Caco-2 (cell line): ENCODE results near the gene GPR171. TPM values are rescaled to one million over a fixed set of nuclear protein-coding genes. Genes with fewer than 3 reads are reported as not detected.
"Not testable (repeated sequence)": the region's sequence is repeated elsewhere in the genome, so short reads cannot be mapped to it uniquely, and the experiment has no call there.

Source experiments
- Bru-seq: library from RNA; stranded (reverse); fragments of 400-500 nt; gene quantifications from one replicate; lab custom pipeline; 2021; lab: Mats Ljungman, UMichigan
- BruChase-seq, 2 experiments: library from RNA; stranded (reverse); fragments of 400-500 nt; gene quantifications; one replicate each; lab custom pipeline; 2021; lab: Mats Ljungman, UMichigan
- BruUV-seq: library from RNA; stranded (reverse); fragments of 400-500 nt; replicated peaks from 2 replicates; lab custom pipeline; 2021; lab: Mats Ljungman, UMichigan
- CTCF ChIA-PET: fragments of 300-600 bp; sonication (Branson Sonifier 250); formaldehyde crosslinking; loops from one replicate; lab custom pipeline; 2022; ENCODE audit warnings: antibody characterized with exemption; lab: Charles Lee
- POLR2A ChIA-PET: fragments of 300-600 bp; sonication (Branson Sonifier 250); formaldehyde crosslinking; loops from one replicate; lab custom pipeline; 2022; ENCODE audit warnings: antibody characterized with exemption; lab: Charles Lee
- DNase-seq, 2 experiments: peaks; one replicate each; pipeline versions ENCODE4 v3.0.0 to v3.0.0-alpha.2; 2020 to 2022
- H3K27me3 ChIP-seq: replicated peaks from 2 replicates; pipeline ENCODE4 v1.6.0; 2011; ENCODE audit warnings: low read length; ENCODE audit not compliant: control insufficient read depth, insufficient read depth
- H3K36me3 ChIP-seq: 2 replicates; pipeline ENCODE4 v1.5.1; 2011; ENCODE audit warnings: low read length; ENCODE audit not compliant: control insufficient read depth, insufficient read depth
- H3K4me1 ChIP-seq: fragments of 250-450 bp; sonication (Bioruptor Pico); 2 replicates; pipeline ENCODE4 v1.5.1; 2020; ENCODE audit warnings: mild to moderate bottlenecking
- H3K4me3 ChIP-seq: 2 replicates; pipeline ENCODE4 v1.5.1; 2011; ENCODE audit warnings: low read depth, mild to moderate bottlenecking, control low read depth, low read length
- H3K9me3 ChIP-seq: fragments of 250-450 bp; sonication (Bioruptor Pico); 2 replicates; pipeline ENCODE4 v1.5.1; 2020; ENCODE audit warnings: mild to moderate bottlenecking, moderate library complexity
- H3K27ac Mint-ChIP-seq: one replicate; pipeline ENCODE4 v1.8.0; 2022; ENCODE audit warnings: mixed read lengths; ENCODE audit not compliant: unreplicated experiment
- H3K27me3 Mint-ChIP-seq: one replicate; pipeline ENCODE4 v1.8.0; 2022; ENCODE audit warnings: mixed read lengths; ENCODE audit not compliant: insufficient read depth, unreplicated experiment
- H3K36me3 Mint-ChIP-seq: one replicate; pipeline ENCODE4 v1.8.0; 2022; ENCODE audit warnings: mild to moderate bottlenecking, mixed read lengths; ENCODE audit not compliant: insufficient read depth, unreplicated experiment
- H3K4me1 Mint-ChIP-seq: one replicate; pipeline ENCODE4 v1.8.0; 2022; ENCODE audit warnings: low read depth, mixed read lengths; ENCODE audit not compliant: unreplicated experiment
- H3K4me3 Mint-ChIP-seq: one replicate; pipeline ENCODE4 v1.8.0; 2022; ENCODE audit warnings: mild to moderate bottlenecking, moderate library complexity, mixed read lengths; ENCODE audit not compliant: unreplicated experiment
- H3K9me3 Mint-ChIP-seq: one replicate; pipeline ENCODE4 v1.8.0; 2022; ENCODE audit warnings: mixed read lengths; ENCODE audit not compliant: unreplicated experiment
- CTCF ChIP-seq, 2 experiments: fragments of 200-600 bp in 1 of 2; IDR thresholded peaks; 1 replicate in 1 of 2; 2 replicates in 1 of 2; pipeline versions ENCODE4 v1.5.1 to v1.8.0; 2011 to 2022; ENCODE audit warnings: antibody characterized with exemption in 1 of 2, control low read depth in 1 of 2, inconsistent platforms in 1 of 2, low read depth in 1 of 2, low read length in 1 of 2, mild to moderate bottlenecking in 1 of 2, moderate library complexity in 1 of 2; ENCODE audit not compliant: insufficient read depth in 1 of 2, severe bottlenecking in 1 of 2, unreplicated experiment in 1 of 2
- intact Hi-C: fragments of 100-400 bp; cut with micrococcal nuclease; formaldehyde crosslinking; loops from one replicate; pipeline ENCODE4 v1.10.0; 2022; ENCODE audit not compliant: unreplicated experiment
- long read RNA-seq: library from polyadenylated mRNA; stranded (forward); transcript quantifications from one replicate; pipeline ENCODE4 v2.0.0, GENCODE V29; 2022
- total RNA-seq: library from RNA; stranded (reverse); gene quantifications from 2 replicates; pipeline ENCODE4 v1.2.3, GENCODE V29; 2022

Gene GPR171
- total RNA-seq, result not detected in 2 replicates
- Bru-seq, nascent RNA, result percentile 11 among the genes with signal in this experiment
- percentile 11 among the genes with signal in this experiment for BruChase-seq, experiment 1, labeled RNA remaining after a 2-hour chase
- not detected for BruChase-seq, experiment 2, labeled RNA remaining after a 6-hour chase
- long read RNA-seq, partial matches to known transcripts, result 0 of 1 reads
- long read RNA-seq, other reads (novel, unspliced or antisense), result 0 of 1 reads

GRCh38 chr3:151203051-151203420 lies at the start of gene GPR171:
Gene GPR171 (minus strand): TSS chr3:151203216. CDS start chr3:151199386, 3,830 bp downstream.
- H3K4me1 ChIP-seq, result peaks cover 24% of the 10 kb centered on the region
- no peaks in the 10 kb centered on the region for H3K27me3 Mint-ChIP-seq
- H3K27me3 ChIP-seq, result no peaks in the 10 kb centered on the region
- no peak within 1 kb of the TSS for H3K27ac Mint-ChIP-seq
- H3K4me1 Mint-ChIP-seq, result peaks cover 34% of the 10 kb centered on the region
- H3K9me3 ChIP-seq, result no peaks in the 10 kb centered on the region
- H3K4me3 ChIP-seq, result no peak within 1 kb of the TSS
- H3K36me3 ChIP-seq, result no peaks in the 10 kb centered on the region
- no peak within 1 kb of the TSS for H3K4me3 Mint-ChIP-seq
- peaks cover 12% of the 10 kb centered on the region for H3K36me3 Mint-ChIP-seq
- DNase-seq, result no peak
- no peak for TF ChIP-seq CTCF (IDR thresholded peaks at IDR 0.05; ENCODE audit: insufficient read depth in 1 of 2, low read depth in 1 of 2, low read length in 1 of 2, severe bottlenecking in 1 of 2, unreplicated experiment in 1 of 2)
- peaks cover 19% of the 10 kb centered on the region for H3K9me3 Mint-ChIP-seq
- no TSS peak for BruUV-seq
- CTCF ChIA-PET, result no interaction called here
- POLR2A ChIA-PET, result no interaction called here
- intact Hi-C loops, result no loop called here

GRCh38 chr3:151248772-151249337 lies 45.8 kb upstream of the GPR171 start:
- no peaks in the 10 kb centered on the region for H3K27me3 Mint-ChIP-seq
- Histone ChIP-seq H3K4me3 (no peak overlapping the region), H3K36me3 (no peaks in the 10 kb centered on the region), H3K9me3 (no peaks in the 10 kb centered on the region), H3K27me3 (no peaks in the 10 kb centered on the region), H3K4me1 (no peaks in the 10 kb centered on the region)
- CTCF ChIA-PET, result no interaction called here
- H3K27ac Mint-ChIP-seq, result no peak overlapping the region
- intact Hi-C loops, result no loop called here
- POLR2A ChIA-PET, result no interaction called here
- BruUV-seq, result no TSS peak
- no peaks in the 10 kb centered on the region for H3K9me3 Mint-ChIP-seq
- H3K4me3 Mint-ChIP-seq, result no peak overlapping the region
- H3K4me1 Mint-ChIP-seq, result no peaks in the 10 kb centered on the region
- no peak for DNase-seq
- TF ChIP-seq CTCF (IDR thresholded peaks at IDR 0.05; ENCODE audit: insufficient read depth in 1 of 2, low read depth in 1 of 2, low read length in 1 of 2, severe bottlenecking in 1 of 2, unreplicated experiment in 1 of 2), result no peak
- H3K36me3 Mint-ChIP-seq, result no peaks in the 10 kb centered on the region

- H3K9me3 ChIP-seq, H3K4me1 Mint-ChIP-seq, H3K9me3 Mint-ChIP-seq, H3K36me3 Mint-ChIP-seq, H3K27ac Mint-ChIP-seq, H3K27me3 Mint-ChIP-seq, intact Hi-C loops, H3K4me3 ChIP-seq, H3K36me3 ChIP-seq, H3K4me1 ChIP-seq, H3K27me3 ChIP-seq, H3K4me3 Mint-ChIP-seq, BruUV-seq, POLR2A ChIA-PET, CTCF ChIA-PET: not testable (repeated sequence)
- DNase-seq, result peak in 1 of 2 experiments; percentile 41
These were observed 39.0 kb upstream of the GPR171 start for GRCh38 chr3:151242006-151242405.
